HTR-8/SVneo (cell line): ENCODE measurements around the gene OLFM4.

Source experiments
- DNase-seq: peaks from one replicate; pipeline ENCODE4 v3.0.0; 2011; ENCODE audit warnings: low spot score, mixed read lengths; ENCODE audit not compliant: insufficient read length
- FAIRE-seq: peaks from 2 replicates; lab custom pipeline; 2011; peaks lifted over from hg19 to GRCh38; lab: Jason Lieb, UNC

OLFM4 gene

GRCh38 chr13:53028637-53029203, at the start of gene OLFM4:
TSS of gene OLFM4 (plus strand) at chr13:53028813. CDS start at chr13:53028837, 24 bp downstream.
- no peak for FAIRE-seq

DNA sequence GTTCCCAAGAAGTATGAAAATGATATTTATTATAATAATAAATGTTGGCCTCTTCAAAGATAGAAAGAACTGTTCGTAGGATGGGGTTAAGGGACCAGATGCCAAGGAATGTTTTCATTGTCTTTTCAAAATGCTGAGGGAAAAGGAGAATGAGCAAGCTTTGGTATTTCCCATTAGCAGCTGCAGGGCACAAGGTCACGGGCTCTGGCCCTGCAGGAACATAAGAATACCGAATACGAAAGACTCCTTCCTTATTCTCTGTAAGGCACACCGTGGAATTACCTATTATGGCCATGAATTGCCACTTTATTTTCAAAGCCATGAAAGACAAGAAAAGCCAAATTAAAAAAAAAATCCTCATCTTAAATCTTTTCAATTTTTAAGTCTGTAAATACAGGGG, 49.6 kb upstream of the OLFM4 start:
- FAIRE-seq = no peak
- DNase-seq = no peak

More at GRCh38 chr13:53028637-53029203, at the start of gene OLFM4:
- no peak for DNase-seq

- FAIRE-seq (no peak), DNase-seq (no peak)
Observed at GRCh38 chr13:52980695-52981094, 47.9 kb upstream of the OLFM4 start.

- no peak for DNase-seq
- FAIRE-seq = no peak
Observed at GRCh38 chr13:52983836-52984235, 44.8 kb upstream of the OLFM4 start.

DNA sequence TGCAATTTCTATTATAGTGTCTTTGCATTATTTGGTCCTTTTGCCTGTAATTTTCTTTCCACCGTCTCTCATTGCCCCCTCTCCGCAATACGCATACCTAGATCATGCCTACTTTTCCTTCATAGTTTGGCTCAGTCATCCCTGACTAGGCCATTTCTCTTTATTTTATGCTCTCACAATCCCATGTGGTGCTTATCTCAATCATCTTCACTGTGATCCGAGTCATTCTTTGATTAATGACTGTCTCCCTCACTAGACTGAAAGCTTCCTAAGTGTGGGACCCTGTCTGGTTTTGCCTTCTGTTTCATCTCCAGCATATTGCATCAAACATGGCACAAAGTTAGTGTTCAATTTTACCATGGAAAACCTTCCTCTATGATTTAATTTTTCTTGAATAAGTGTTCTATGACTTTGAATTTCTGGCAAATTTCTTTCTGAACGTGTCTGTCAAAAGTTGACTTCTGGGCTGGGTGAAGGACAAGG, 43.7 kb upstream of the OLFM4 start:
- DNase-seq (no peak), FAIRE-seq (no peak)

- no peak for FAIRE-seq
- no peak for DNase-seq
Observed at GRCh38 chr13:52991344-52992020, 37.1 kb upstream of the OLFM4 start.

- FAIRE-seq = no peak
- no peak for DNase-seq
Observed at GRCh38 chr13:52992110-52992509, 36.5 kb upstream of the OLFM4 start.

GRCh38 chr13:52994051-52994450, 34.6 kb upstream of the OLFM4 start:
- FAIRE-seq (no peak), DNase-seq (no peak)

- FAIRE-seq = no peak
- no peak for DNase-seq
Observed at GRCh38 chr13:52994865-52995264, 33.7 kb upstream of the OLFM4 start.

DNA sequence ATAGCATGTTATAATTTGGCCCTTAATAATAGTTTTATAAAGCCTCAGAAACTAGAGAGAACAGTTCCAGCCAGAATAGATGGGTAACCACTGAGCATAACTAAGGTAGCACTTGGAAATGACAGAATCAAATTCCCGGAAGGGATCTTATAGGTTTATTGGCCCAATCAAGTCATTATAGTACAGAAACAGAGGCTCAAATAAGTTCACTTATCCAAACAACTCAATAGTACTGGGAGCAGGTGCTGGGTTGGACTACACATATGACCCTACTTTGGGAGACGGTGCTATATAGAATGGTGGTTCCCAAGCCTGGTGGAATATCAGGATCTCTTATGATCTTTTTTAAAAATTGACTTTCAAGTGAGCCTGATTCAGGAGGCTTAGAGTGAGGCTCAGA, 32.7 kb upstream of the OLFM4 start:
- FAIRE-seq = no peak
- no peak for DNase-seq

DNA sequence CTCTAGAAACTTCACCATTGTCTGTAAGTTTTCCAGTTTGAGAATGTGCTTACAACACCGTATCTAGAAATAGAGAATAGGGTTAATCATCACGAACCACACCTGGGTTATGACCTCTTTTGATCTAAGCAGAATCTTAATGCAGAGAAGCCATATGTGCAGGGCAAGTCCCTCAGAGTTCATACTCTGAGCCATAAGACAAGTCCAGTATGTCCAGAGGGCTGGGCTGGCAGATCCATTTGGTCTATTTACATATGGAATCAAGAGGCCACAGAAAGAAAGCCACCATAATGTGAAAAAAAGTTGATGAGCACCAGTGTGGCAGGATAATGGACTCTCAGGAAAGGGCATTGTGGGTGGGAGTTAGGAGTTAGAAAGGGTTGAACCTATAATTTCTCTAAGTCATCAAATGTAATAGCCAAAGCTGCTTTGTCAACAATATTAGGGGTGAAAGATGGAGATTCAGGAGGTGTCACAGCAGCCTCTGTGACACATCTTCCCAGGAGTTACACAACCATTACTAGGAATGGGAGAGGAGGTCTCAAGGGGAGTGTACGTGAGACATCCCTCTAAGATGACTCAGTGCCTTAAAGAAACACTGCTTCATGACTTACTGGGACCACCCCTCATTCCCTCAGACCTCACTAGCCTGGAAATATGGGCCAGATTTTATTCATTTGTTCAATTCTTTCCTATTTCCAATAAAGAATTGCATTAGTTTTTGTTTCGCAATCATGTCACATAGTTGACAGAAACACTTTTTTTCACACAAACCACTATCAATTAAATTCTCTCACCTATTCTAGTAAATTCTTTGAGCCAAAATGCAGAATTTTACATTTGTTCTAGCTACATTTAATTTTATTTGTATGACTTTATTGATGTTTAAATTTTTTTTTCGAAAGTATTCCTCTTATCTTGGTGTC, 30.4 kb upstream of the OLFM4 start:
- DNase-seq (no peak), FAIRE-seq (no peak)

DNA sequence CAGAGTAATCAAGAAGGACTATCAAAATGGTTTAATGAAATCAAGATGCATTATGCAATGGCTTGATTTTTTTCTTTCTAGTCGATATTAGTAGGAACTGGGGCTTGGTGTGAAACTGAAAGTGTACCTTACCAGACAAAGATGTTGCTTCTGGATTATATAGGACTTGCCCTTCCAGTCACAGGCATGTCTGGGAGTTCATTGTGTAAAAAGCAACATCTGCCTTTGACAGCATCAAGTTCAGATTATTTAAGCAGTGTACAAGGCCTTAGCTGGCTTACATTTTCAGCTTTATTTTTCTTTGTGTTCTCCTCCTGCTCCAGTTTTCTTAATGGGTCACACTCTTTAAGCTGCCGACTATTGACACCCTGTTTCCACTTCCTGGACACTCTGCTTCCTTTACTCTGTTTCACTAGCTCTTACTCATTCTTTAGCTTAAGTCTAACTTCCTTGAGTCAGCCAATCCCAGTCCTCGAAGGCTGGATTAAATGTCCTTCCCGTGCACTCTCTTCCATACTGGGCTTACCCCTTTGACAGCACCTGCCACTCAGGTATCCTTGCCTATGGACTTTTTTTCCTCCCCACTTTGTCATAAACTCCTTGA, 29.4 kb upstream of the OLFM4 start:
- no peak for DNase-seq
- no peak for FAIRE-seq

DNA sequence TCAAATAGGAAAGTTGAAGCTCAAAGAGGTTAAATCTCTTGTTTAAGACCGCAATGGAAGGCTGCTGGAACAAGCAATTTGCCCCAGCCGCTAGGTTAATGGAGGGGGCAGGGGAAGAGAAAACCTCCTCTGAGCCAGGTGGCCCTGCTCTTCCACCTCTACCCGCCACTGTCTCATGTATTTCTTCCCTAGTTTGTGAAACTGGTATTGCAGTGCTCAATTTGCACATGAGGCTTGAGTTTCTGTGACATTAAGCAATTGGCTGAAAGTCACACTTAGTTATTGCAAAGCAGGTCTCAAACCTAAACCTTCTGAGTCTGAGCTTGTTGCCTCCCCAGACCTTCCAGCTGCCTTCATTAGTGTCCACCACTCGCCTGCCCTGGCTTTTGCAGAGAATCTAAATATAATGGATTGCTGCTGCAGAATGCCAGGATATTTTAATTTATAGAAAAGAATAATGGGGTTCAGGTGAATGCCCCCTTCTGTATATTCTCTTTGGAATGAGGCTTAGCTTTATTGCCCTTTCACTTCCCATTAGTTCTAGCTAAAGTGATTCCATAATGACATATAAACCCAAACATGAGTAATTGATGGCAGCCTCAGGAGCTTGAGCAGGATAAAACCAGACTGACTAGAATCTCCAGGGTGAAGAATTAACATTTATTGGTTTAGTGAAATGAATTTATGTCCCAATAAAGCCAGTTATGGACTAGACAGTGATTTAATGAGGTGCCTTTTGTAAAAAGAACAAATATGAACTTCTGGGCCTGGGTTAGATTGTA, 27.0 kb upstream of the OLFM4 start:
- no peak for FAIRE-seq
- DNase-seq = no peak

DNA sequence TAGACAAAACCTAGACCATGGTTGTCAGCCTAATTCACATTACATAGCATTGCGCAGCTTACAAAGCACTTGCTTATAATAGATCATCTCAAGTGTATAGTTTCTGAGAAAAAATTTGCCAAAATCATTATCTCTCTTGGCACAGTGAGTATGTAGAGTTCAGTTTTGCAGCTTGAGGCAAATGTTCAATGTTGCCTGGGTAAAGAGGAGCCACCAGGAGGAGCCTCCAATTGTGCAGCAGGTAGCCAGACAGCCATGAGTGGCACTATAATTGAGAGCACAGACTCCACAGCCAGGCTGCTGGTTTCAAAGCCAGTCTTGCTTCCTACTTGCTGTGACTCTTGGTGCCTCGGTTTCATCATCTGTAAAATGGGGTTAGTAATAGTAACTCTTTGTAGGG, 24.0 kb upstream of the OLFM4 start:
- FAIRE-seq (no peak), DNase-seq (no peak)

GRCh38 chr13:53005626-53006025, 23.0 kb upstream of the OLFM4 start:
- FAIRE-seq (no peak), DNase-seq (no peak)

GRCh38 chr13:53007872-53008271, 20.7 kb upstream of the OLFM4 start:
- DNase-seq (no peak), FAIRE-seq (no peak)

DNA sequence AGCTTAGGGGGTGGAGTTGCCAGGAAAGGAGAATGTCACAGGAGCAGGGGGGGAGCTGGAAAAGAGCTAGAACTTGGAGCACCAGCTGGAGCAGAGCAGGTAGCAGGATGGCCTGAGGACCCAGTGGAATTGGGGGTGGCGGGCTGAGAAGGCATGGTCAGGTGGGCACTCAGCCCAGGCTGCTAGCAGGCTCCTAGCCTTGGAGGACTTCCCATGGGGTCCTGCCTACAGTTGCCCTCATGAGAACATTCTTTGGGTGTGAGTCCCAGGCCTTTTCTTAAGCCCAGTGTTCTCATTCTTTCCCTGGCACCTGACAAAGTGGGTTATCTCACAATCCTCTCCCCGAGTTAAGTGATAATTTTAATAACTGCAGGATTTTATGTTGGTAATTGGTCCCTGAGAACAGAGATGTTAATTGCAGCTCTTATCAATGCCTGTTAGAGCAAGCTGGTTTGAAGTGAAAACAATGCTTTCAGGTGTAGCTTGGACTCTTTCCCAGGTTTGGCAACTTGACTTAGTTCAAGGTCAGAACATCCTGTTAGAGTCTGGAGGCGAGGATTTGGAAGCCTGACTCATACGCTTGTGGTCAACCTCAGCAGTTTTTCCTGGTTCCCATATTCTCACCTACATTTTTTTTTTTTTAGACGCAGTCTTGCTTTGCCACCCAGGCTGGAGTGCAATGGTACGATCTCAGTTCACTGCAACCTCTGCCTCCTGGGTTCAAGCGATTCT, 18.1 kb upstream of the OLFM4 start:
- FAIRE-seq (no peak), DNase-seq (no peak)

DNA sequence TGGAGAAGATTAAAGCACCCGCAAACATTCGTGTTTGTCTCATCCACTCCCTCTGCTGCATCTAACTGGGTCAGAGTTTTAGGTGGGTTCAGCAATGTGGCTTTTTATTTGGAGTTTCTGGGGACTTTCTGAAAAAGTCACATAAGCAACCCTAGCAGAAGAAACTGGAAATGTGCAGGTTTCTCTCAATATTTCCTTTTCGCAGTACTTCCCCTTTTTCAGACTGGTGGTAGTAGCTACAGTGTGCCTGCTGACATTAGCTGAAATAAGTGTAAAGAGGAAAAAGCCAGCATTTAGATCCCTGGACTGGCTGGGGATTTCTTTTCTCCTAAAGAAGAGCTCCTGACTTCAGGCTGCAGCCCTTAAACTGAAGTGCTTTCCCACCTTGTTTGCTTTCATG, 15.9 kb upstream of the OLFM4 start:
- DNase-seq (no peak), FAIRE-seq (no peak)

GRCh38 chr13:53013113-53013512, 15.5 kb upstream of the OLFM4 start:
- FAIRE-seq (no peak), DNase-seq (no peak)
